Measurements from ENCODE around the gene AMMECR1L.

GRCh38 chr2:127917916-127918315 is 32.2 kb upstream of the AMMECR1L start:
- TF ChIP-seq, protein P1, sequence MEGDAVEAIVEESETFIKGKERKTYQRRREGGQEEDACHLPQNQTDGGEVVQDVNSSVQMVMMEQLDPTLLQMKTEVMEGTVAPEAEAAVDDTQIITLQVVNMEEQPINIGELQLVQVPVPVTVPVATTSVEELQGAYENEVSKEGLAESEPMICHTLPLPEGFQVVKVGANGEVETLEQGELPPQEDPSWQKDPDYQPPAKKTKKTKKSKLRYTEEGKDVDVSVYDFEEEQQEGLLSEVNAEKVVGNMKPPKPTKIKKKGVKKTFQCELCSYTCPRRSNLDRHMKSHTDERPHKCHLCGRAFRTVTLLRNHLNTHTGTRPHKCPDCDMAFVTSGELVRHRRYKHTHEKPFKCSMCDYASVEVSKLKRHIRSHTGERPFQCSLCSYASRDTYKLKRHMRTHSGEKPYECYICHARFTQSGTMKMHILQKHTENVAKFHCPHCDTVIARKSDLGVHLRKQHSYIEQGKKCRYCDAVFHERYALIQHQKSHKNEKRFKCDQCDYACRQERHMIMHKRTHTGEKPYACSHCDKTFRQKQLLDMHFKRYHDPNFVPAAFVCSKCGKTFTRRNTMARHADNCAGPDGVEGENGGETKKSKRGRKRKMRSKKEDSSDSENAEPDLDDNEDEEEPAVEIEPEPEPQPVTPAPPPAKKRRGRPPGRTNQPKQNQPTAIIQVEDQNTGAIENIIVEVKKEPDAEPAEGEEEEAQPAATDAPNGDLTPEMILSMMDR (IDR thresholded peaks at IDR 0.05) = no peak
- no peak for TF ChIP-seq POLR2A (IDR thresholded peaks at IDR 0.05)
